GM13976 (cell line): ENCODE results near the gene AR.

Source experiments
- DNase-seq: peaks from one replicate; pipeline ENCODE4 v3.0.0; 2012; ENCODE audit warnings: low spot score
- CTCF ChIP-seq: IDR thresholded peaks from 2 replicates; pipeline ENCODE4 v1.5.1; 2012; ENCODE audit warnings: borderline replicate concordance, mild to moderate bottlenecking; ENCODE audit not compliant: insufficient read depth; ENCODE audit errors: extremely low read depth, missing control alignments, control extremely low read depth
- in situ Hi-C: fragments of 300-500 bp; cut with MboI; formaldehyde crosslinking; loops from one replicate; pipeline ENCODE4 v1.12.0; 2022; ENCODE audit warnings: low sequenced_read_pairs, mixed read lengths, inconsistent platforms; ENCODE audit not compliant: unreplicated experiment

The AR gene

GRCh38 chrX:67563469-67564448, 19.9 kb downstream of the AR start:
- in situ Hi-C loops: no loop called here
- TF ChIP-seq CTCF: no peak
- no peak for DNase-seq

GRCh38 chrX:67564475-67564874, 20.7 kb downstream of the AR start:
- in situ Hi-C loops: no loop called here
- no peak for TF ChIP-seq CTCF
- no peak for DNase-seq

- DNase-seq: no peak
- no peak for TF ChIP-seq CTCF
- in situ Hi-C loops: no loop called here
These were observed 24.9 kb downstream of the AR start for GRCh38 chrX:67568769-67569168.

GRCh38 chrX:67570839-67571238, 27.0 kb downstream of the AR start:
- in situ Hi-C loops: no loop called here
- DNase-seq: no peak
- TF ChIP-seq CTCF: no peak

- no peak for TF ChIP-seq CTCF
These were observed 30.9 kb downstream of the AR start for GRCh38 chrX:67574696-67575095.

GRCh38 chrX:67582436-67582835, 38.6 kb downstream of the AR start:
- no peak for TF ChIP-seq CTCF
- no peak for DNase-seq
- in situ Hi-C loops: no loop called here

More at GRCh38 chrX:67574696-67575095, 30.9 kb downstream of the AR start:
- no peak for DNase-seq
- in situ Hi-C loops: no loop called here
